Body of pancreas (tissue), 4 donors: Measurements from ENCODE around the gene SLC35F6. TPM values are rescaled to one million over a fixed set of nuclear protein-coding genes. Genes with fewer than 3 reads are reported as not detected.

Experiments used
- ATAC-seq: fragments of 150-250 bp; one replicate; pipeline ENCODE4 v1.9.1; 2016
- DNase-seq, 4 donors: peaks; one replicate each; pipeline ENCODE4 v3.0.0-alpha.2; 2019
- H3K27ac ChIP-seq, 4 donors: fragments of 200-600 bp; sonication (generic); 1 replicate in 3 of 4; 2 replicates in 1 of 4; pipeline versions ENCODE4 v1.5.1 to v1.6.1; 2016 to 2019; ENCODE audit warnings: mild to moderate bottlenecking in 1 of 4, mixed read lengths in 1 of 4, moderate library complexity in 1 of 4
- H3K27me3 ChIP-seq, 2 donors: fragments of 200-600 bp; sonication (generic); one replicate each; pipeline ENCODE4 v1.6.0; 2016; ENCODE audit warnings: mild to moderate bottlenecking in 1 of 2
- H3K36me3 ChIP-seq, 2 donors: fragments of 200-600 bp; sonication (generic); replicated peaks in 1 of 2; 2 replicates each; pipeline ENCODE4 v1.5.1; 2016; ENCODE audit warnings: low read depth in 2 of 2; ENCODE audit not compliant: insufficient read depth in 1 of 2
- H3K4me1 ChIP-seq: fragments of 200-600 bp; sonication (generic); one replicate; pipeline ENCODE4 v1.6.0; 2016
- H3K4me3 ChIP-seq, 2 donors: fragments of 200-600 bp; sonication (generic); 1 replicate in 1 of 2; 2 replicates in 1 of 2; pipeline ENCODE4 v1.5.1; 2016 to 2019
- H3K9me3 ChIP-seq, 3 donors: fragments of 200-600 bp; sonication (generic); 1 replicate in 2 of 3; 2 replicates in 1 of 3; pipeline ENCODE4 v1.5.1; 2016
- POLR2A ChIP-seq, 3 donors: fragments of 450-650 bp; IDR thresholded peaks; one replicate each; pipeline ENCODE4 v1.6.1; 2016; ENCODE audit warnings: antibody characterized with exemption in 3 of 3, mild to moderate bottlenecking in 2 of 3
- WGBS, 2 donors: methylation state at CpG; one replicate each; pipeline ENCODE4 v1.1.5; 2017; 5-methylcytosine and 5-hydroxymethylcytosine counted together
- intact Hi-C: fragments of 100-400 bp; cut with DNase I; formaldehyde crosslinking; loops from one replicate; pipeline ENCODE4 v1.15.1; 2023
- total RNA-seq, 2 donors: library from RNA; depleted of rRNA; stranded (reverse); fragments of >200 nt; gene quantifications; one replicate each; pipeline ENCODE4 v1.1.0, GENCODE V29; 2016
- TF ChIP-seq, protein P1 (sequence below), 7 experiments: fragments of 450-650 bp in 4 of 7; fragments of 200-600 bp in 3 of 7; sonication (generic) in 3 of 7; IDR thresholded peaks; one replicate each; pipeline ENCODE4 v1.5.1; 2016 to 2019; ENCODE audit warnings: antibody characterized with exemption in 7 of 7

The SLC35F6 gene
- total RNA-seq, 2 donors from 2014 or later = 17.8 to 21.8 TPM

DNA sequence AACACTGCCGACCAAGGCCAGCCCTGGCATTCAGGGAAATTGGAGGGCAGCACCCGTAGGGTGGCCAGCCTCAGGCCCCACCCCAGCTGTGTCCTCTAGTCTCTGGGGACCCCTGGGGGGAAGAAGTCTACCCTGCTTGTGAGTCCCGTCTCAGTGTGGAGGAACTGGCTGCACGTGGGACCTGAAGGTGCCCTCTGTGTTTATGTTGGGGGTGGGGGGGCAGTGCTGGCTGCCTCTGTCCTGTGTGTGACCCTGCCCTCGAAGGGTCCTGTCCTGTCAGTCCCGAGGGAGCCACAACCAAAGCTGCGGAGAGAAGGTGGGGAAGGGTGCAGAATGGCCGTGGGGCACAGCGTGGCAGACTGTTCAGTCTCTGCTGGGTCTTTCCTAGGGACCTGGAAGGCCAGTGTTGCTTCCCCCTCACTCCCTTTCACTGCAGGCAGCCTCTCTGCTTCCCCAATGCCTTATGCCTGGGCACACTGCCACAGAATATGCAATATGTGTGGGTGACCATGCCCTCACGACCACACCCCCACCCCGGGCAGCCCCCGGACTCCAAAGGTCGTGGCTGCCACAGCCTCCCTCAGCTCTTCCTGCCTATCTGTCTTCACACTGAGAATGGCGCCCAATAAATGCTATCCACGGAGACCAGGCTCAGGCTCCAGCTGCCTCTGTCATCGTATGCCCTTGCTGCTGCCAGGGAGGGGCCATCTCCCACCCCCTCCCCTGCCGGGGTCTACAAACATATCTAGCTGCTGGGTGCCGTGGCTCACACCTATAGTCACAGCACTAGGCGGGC, 33.3 kb upstream of the SLC35F6 start:
- Histone ChIP-seq H3K27ac (no peak overlapping the region), H3K4me3 (no peak overlapping the region), H3K4me1 (peaks cover 4% of the 10 kb centered on the region), H3K9me3 (no peaks in the 10 kb centered on the region), H3K36me3 (no peaks in the 10 kb centered on the region), H3K27me3 (no peaks in the 10 kb centered on the region)
- no peak for TF ChIP-seq POLR2A (IDR thresholded peaks at IDR 0.05)
- TF ChIP-seq, protein P1, sequence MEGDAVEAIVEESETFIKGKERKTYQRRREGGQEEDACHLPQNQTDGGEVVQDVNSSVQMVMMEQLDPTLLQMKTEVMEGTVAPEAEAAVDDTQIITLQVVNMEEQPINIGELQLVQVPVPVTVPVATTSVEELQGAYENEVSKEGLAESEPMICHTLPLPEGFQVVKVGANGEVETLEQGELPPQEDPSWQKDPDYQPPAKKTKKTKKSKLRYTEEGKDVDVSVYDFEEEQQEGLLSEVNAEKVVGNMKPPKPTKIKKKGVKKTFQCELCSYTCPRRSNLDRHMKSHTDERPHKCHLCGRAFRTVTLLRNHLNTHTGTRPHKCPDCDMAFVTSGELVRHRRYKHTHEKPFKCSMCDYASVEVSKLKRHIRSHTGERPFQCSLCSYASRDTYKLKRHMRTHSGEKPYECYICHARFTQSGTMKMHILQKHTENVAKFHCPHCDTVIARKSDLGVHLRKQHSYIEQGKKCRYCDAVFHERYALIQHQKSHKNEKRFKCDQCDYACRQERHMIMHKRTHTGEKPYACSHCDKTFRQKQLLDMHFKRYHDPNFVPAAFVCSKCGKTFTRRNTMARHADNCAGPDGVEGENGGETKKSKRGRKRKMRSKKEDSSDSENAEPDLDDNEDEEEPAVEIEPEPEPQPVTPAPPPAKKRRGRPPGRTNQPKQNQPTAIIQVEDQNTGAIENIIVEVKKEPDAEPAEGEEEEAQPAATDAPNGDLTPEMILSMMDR (IDR thresholded peaks at IDR 0.05) = no peak
- ATAC-seq (no peak), DNase-seq (no peak)
- 71 to 100% methylated on average over 1 to 18 of the region's 19 CpGs for WGBS, 2 donors
- intact Hi-C loops = loop anchor here (10.0 kb wide), 1 partner anchor 46 kb away; no protein-coding TSS in a partner anchor

DNA sequence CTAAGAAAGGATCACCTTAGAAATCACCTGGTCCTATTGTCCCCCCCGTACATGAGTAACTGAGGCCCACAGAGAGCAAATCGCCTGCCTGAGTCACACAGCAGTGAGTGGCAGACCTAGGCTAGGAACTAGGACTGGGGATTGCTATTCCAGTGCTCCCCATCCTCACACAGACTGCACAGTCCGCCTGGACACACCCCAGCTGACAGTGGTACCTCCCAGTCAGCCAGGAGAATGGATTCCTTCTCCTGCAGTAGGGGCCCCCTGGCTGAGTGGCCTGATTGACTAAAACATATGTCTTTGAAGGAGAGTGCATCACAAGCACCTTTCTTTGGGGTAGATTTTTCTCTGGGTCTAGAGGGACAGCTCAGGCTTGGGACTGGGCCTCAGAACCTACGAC, 32.4 kb upstream of the SLC35F6 start:
- intact Hi-C loops = loop anchor here (10.0 kb wide), 1 partner anchor 47 kb away; no protein-coding TSS in a partner anchor
- no peaks in the 10 kb centered on the region for H3K27me3 ChIP-seq
- H3K4me1 ChIP-seq = no peaks in the 10 kb centered on the region
- DNase-seq (no peak), ATAC-seq (no peak)
- H3K27ac ChIP-seq = no peak overlapping the region
- no peak for TF ChIP-seq POLR2A (IDR thresholded peaks at IDR 0.05)
- TF ChIP-seq, protein P1 (IDR thresholded peaks at IDR 0.05) = no peak
- H3K36me3 ChIP-seq = no peaks in the 10 kb centered on the region
- H3K9me3 ChIP-seq = no peaks in the 10 kb centered on the region
- no peak overlapping the region for H3K4me3 ChIP-seq
- WGBS, 2 donors = 83 to 93% methylated on average over 3 to 4 of the region's 4 CpGs

DNA sequence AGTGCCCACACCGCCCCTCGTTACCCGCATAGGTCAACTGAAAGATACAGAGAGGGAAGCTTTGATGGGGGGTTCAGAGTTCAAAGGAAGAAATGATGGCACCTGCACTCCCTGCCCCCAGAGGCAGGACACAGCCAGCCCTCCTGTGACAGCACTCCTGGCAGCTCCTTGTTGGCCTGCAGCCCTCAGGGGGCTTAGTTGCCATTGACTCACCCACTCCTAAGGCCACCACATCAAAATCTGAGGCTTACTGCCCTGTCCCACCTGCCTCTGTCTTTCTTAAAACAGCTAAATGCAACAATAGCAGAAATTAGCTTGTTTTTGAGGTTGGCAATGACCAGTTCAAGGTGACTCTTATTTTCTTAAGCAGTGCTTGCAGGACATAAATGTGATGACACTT, 31.6 kb upstream of the SLC35F6 start:
- ATAC-seq (no peak), DNase-seq (no peak)
- H3K27me3 ChIP-seq = no peaks in the 10 kb centered on the region
- H3K36me3 ChIP-seq = no peaks in the 10 kb centered on the region
- TF ChIP-seq POLR2A (IDR thresholded peaks at IDR 0.05) = no peak
- TF ChIP-seq, protein P1 (IDR thresholded peaks at IDR 0.05) = no peak
- intact Hi-C loops = loop anchor here (10.0 kb wide), 1 partner anchor 48 kb away; no protein-coding TSS in a partner anchor
- H3K27ac ChIP-seq = no peak overlapping the region
- WGBS, 2 donors = 88 to 89% methylated on average over 3 of the region's 3 CpGs
- no peaks in the 10 kb centered on the region for H3K4me1 ChIP-seq
- H3K9me3 ChIP-seq = no peaks in the 10 kb centered on the region
- no peak overlapping the region for H3K4me3 ChIP-seq

DNA sequence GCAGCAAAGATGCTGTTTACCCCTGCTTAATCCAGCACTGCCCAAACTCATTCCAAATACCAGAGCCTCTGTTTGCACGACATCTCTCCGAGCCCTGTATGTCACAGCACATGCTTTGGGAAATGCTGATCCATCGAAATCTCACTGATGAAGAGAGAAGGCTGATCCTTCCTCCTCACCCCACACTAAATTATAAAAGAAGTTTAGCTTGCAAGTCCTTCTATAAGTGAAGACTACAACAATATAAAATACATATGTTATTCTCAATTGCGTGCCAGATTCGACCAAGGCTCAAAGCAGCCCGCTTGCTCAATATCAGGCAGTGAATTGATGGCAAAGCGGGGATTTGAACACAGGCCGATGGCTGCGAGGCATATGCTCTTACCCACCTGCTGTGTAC, 30.7 kb upstream of the SLC35F6 start:
- intact Hi-C loops = loop anchor here (10.0 kb wide), 1 partner anchor 49 kb away; no protein-coding TSS in a partner anchor
- Histone ChIP-seq H3K36me3 (no peaks in the 10 kb centered on the region), H3K4me1 (no peaks in the 10 kb centered on the region), H3K9me3 (no peaks in the 10 kb centered on the region), H3K4me3 (no peak overlapping the region), H3K27me3 (no peaks in the 10 kb centered on the region), H3K27ac (no peak overlapping the region)
- 85 to 92% methylated on average over 9 of the region's 9 CpGs for WGBS, 2 donors
- no peak for ATAC-seq
- TF ChIP-seq, protein P1 (IDR thresholded peaks at IDR 0.05) = no peak
- TF ChIP-seq POLR2A (IDR thresholded peaks at IDR 0.05) = no peak
- DNase-seq = no peak
